GM18505 (cell line): ENCODE results near the gene MBD5.
A peak's percentile ranks its signal among the peaks of the same experiment; 100 is the strongest.

Source experiments
- ATAC-seq: cut with Tn5 transposase; IDR thresholded peaks from one replicate; pipeline ENCODE4 v1.9.1; 2021; ENCODE audit not compliant: unreplicated experiment
- POLR2A ChIP-seq: IDR thresholded peaks from 4 replicates; pipeline ENCODE4 v1.6.1; 2011; ENCODE audit warnings: borderline replicate concordance; ENCODE audit not compliant: insufficient read depth, insufficient read length; ENCODE audit errors: extremely low read depth

MBD5 gene

GRCh38 chr2:148509288-148509902 is 488.5 kb downstream of the MBD5 start:
- no peak for TF ChIP-seq POLR2A
- ATAC-seq, result peak; percentile 99

GRCh38 chr2:148511883-148512282 is 491.0 kb downstream of the MBD5 start:
- no peak for TF ChIP-seq POLR2A
- ATAC-seq, result no peak

- no peak for ATAC-seq
- no peak for TF ChIP-seq POLR2A
These were observed 491.6 kb downstream of the MBD5 start for GRCh38 chr2:148512501-148512900.

- TF ChIP-seq POLR2A, result no peak
- no peak for ATAC-seq
These were observed 492.5 kb downstream of the MBD5 start for GRCh38 chr2:148513427-148513826.

- TF ChIP-seq POLR2A, result no peak
- no peak for ATAC-seq
These were observed 494.2 kb downstream of the MBD5 start for GRCh38 chr2:148515120-148515519.

- TF ChIP-seq POLR2A, result no peak
- no peak for ATAC-seq
These were observed 495.1 kb downstream of the MBD5 start for GRCh38 chr2:148515976-148516375.

- TF ChIP-seq POLR2A, result no peak
- no peak for ATAC-seq
These were observed 496.4 kb downstream of the MBD5 start for GRCh38 chr2:148517296-148517695.

- no peak for TF ChIP-seq POLR2A
- no peak for ATAC-seq
These were observed 496.9 kb downstream of the MBD5 start for GRCh38 chr2:148517822-148518221.

GRCh38 chr2:148519013-148519412 is 498.1 kb downstream of the MBD5 start:
- ATAC-seq, result no peak
- no peak for TF ChIP-seq POLR2A

- TF ChIP-seq POLR2A, result no peak
- ATAC-seq, result no peak
These were observed 500.3 kb downstream of the MBD5 start for GRCh38 chr2:148521181-148521580.

GRCh38 chr2:148523315-148523714 is 502.4 kb downstream of the MBD5 start:
- no peak for ATAC-seq
- no peak for TF ChIP-seq POLR2A

GRCh38 chr2:148524519-148524919 is 503.6 kb downstream of the MBD5 start:
- TF ChIP-seq POLR2A, result no peak
- no peak for ATAC-seq

- ATAC-seq, result no peak
- TF ChIP-seq POLR2A, result no peak
These were observed 504.2 kb downstream of the MBD5 start for GRCh38 chr2:148525130-148525529.

GRCh38 chr2:148526509-148527346 is 505.8 kb downstream of the MBD5 start:
- no peak for ATAC-seq
- no peak for TF ChIP-seq POLR2A
